HG03439 (cell line): ENCODE data around the gene HIVEP3.

Experiments used
- ATAC-seq: cut with Tn5 transposase; IDR thresholded peaks from one replicate; pipeline ENCODE4 v1.9.1; 2021; ENCODE audit warnings: mild to moderate bottlenecking, moderate library complexity; ENCODE audit not compliant: unreplicated experiment

HIVEP3 gene

DNA sequence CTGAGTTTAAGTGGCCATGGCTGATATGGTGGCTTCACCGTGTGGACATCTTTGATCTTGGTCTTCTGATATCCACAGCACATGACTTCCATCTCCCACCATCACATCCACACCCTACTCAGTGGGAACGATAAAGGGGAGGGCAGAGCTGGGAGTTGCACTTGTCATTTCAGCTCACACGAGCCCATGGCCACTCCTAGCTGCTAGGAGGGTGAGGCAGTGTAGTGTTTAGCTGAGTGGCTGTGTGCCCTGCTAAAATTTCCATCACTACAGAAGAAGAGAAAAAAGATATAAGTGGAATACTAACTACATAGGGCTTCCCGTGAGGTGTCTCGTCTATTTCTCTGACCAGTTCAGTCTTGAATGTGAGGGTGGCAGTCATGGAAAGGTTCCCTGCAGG lies 310.9 kb downstream of the HIVEP3 start:
- ATAC-seq: no peak

DNA sequence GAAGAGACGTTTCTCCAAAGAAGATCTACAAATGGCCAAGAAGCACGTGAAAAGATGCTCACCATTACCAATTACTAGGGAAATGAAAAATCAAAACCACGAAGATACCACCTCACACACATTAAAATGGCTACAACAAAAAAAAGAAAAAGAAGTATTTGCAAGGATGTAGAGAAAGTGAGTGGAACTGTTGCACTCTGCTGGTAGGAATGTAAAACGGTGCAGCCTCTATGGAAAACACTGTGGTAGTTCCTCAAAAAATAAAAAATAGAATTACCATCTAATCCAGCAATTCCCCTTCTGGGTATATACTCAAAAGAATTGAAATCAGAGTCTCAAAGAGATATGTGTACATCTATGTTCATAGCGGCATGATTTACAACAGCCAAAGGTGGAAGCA lies 318.8 kb downstream of the HIVEP3 start:
- no peak for ATAC-seq

- ATAC-seq: no peak
Observed at GRCh38 chr1:41598325-41598724, 320.4 kb downstream of the HIVEP3 start.

DNA sequence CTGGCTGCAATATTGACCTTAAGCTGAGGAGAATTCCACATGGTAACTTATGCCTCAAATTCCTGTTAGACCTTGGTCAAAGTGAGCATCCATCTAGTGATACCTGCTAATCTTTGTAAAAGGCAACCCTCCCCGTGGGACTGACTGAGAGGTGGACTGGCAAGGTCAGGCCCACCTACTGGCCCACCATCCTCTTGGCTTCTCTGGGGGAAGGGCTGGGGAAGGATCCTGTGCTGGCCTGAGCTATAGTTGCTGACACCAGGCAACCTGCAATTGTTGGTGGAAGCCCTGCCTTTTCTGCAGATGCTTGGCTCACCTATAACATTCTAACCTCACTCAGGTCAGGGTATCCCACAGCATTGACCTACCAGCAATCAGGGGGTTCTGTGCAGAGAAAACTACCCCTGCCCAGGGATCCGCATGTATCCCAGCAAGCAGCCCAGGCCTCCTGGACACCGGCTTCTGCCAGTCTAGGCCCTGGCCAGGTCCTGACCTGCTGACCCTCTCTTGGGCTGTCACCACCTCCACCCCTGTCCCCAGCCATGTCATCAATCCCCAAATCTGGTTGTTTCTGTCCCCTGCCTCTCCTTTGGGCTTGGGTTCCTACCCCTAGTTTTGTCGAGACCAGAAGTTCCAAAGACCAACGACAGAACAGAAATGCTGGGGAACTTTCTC lies 326.1 kb downstream of the HIVEP3 start:
- ATAC-seq: no peak

- ATAC-seq: no peak
Observed at GRCh38 chr1:41591891-41592290, 326.8 kb downstream of the HIVEP3 start.

DNA sequence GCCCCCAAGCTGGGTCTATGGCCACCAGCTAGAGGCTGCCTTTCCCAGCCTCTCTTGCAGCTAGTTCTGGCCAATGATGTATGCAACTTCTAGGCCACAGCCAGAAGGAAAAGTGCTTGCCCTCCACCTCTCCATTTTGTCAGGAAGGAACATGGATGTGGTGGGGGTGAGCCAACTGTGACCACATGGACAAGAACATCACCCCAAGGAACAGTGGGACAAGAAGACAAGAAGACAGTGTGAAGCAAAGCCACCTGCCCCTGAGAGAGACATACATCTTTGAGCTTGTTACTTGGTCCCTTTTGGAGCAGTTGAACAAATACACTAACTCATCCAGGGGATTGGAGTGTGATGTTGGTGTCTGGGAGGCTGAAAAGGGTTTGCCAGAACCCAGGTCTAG lies 328.4 kb downstream of the HIVEP3 start:
- ATAC-seq: no peak

- ATAC-seq: no peak
Observed at GRCh38 chr1:41589395-41589794, 329.3 kb downstream of the HIVEP3 start.

- ATAC-seq: no peak
Observed at GRCh38 chr1:41588334-41588875, 330.3 kb downstream of the HIVEP3 start.

- ATAC-seq: no peak
Observed at GRCh38 chr1:41587791-41588190, 330.9 kb downstream of the HIVEP3 start.

- ATAC-seq: no peak
Observed at GRCh38 chr1:41586230-41586629, 332.5 kb downstream of the HIVEP3 start.

DNA sequence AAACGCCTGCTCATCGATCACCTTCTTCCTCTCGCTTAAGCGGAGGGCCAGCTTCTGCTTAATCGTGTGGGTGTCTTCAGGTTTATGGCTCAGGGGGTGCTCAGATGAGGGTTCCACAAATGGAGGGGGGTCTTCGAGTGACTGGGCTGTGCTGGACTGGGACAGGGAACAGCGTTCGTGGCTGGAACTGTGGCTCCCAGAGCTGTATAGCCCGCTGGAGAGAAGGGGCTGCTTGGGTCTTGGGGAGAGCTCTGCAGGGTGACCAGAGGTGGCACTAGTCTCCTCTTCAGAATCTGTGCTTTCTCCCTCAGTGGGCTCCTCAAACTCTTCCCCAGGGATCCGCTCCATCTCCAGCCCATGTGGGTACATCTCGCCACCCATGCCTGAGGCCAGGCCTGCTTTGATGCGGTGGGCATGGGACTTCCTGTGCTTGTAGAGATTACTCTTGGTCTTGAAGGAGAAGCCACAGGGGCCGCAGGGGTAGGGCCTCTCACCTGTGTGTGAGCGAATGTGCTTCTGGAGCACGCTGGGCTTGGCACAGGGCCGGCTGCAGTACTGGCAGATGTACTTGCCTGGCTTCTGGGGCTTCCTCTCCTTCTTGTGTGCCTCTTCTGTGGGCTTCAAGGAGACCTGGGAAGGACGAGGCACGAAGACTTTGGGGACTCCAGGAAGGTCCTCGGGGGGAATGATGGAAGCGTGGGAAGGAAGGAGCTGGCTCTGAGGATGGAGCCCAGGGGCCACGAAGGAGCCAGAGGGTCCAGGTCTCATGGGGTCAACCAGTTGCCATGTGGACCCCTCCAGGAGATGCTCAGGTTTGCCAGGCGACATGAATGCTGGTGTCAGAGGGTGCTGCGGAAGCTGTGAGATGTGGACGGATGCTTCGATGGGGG lies 334.8 kb downstream of the HIVEP3 start:
- ATAC-seq: no peak

GRCh38 chr1:41582851-41583657 lies 335.7 kb downstream of the HIVEP3 start:
- no peak for ATAC-seq

- ATAC-seq: no peak
Observed at GRCh38 chr1:41582351-41582750, 336.4 kb downstream of the HIVEP3 start.

DNA sequence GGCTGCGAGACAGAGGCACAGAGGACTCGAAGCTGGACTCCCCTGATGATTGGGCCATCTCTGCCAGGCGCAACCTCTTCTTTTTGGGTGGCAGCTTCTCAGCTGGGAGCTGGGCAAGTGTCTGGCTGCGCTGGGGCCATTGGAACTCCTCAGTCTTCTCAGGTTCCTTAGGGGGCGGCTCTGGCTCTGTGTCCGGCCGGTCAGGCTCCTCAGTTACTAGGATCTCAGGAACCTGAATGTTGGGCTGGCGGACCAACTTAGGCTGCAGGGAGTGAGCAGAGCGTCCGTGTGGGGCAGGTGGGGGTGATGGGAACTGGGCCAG lies 336.8 kb downstream of the HIVEP3 start:
- no peak for ATAC-seq

GRCh38 chr1:41581216-41582003 lies 337.3 kb downstream of the HIVEP3 start:
- ATAC-seq: no peak

GRCh38 chr1:41580520-41581172 lies 338.1 kb downstream of the HIVEP3 start:
- ATAC-seq: no peak

DNA sequence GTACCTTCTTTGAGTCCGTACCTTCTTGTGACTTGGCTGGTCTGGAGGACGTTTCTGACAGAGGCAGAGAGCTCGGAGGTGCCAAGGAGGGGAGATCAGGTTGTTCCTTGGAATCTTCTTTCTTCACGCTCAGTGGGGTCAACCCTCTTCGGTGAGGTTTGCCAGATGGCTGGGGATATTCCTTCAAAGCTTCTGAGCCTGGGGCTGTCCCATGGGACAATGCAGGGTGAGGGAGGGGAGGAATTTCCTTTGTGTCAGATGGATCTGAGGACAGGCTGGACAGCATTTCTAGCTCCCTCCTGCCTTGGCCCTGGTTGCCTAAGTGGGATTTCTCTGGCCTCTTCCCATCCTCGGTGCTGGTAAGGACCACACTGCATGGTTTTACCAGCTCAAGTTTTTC lies 338.7 kb downstream of the HIVEP3 start:
- ATAC-seq: no peak

DNA sequence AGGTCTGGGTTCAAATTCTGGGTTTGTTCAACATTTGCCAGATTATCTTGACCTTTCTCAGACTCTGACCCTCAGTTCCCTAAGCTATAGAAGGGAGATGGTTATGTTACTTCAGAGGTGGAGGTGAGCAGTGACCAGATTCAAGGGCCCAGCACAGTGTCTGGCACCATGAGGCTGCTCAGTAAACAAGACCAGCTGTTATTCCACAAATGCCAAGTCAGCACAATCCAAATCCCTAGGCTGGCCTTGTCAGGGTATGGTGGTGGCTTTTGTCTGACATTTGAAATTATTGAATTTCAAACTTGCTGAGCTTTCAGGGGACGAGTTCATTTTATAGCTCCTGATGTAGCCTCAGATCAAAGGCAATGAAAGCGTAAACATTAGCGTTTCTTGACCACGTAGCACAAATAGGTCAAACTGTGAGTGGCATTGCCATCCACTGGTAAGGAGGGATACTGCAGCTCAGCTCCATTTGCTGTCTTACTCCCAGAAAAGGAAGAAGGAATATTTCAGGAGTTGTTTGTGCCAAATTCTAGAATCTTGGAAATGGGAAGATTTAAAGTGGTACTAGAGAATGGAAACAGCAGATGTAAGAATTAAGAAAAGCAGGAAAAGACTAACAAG lies 339.9 kb downstream of the HIVEP3 start:
- ATAC-seq: no peak

- no peak for ATAC-seq
Observed at GRCh38 chr1:41576620-41577019, 342.1 kb downstream of the HIVEP3 start.

GRCh38 chr1:41576206-41576605 lies 342.5 kb downstream of the HIVEP3 start:
- no peak for ATAC-seq
